Skeletal muscle tissue (tissue), 4 donors: ENCODE results near the gene POC1B. TPM values are rescaled to one million over a fixed set of nuclear protein-coding genes. Genes with fewer than 3 reads are reported as not detected.

Source experiments
- H3K27ac ChIP-seq: one replicate; pipeline ENCODE4 v1.7.0; 2013; ENCODE audit warnings: mild to moderate bottlenecking, low read depth, low read length, inconsistent platforms
- H3K27me3 ChIP-seq, 3 donors: one replicate each; pipeline ENCODE4 v1.7.0; 2013; ENCODE audit warnings: low read length in 3 of 3; ENCODE audit not compliant: control insufficient read depth in 3 of 3, insufficient read depth in 3 of 3
- H3K36me3 ChIP-seq, 3 donors: one replicate each; pipeline ENCODE4 v1.7.0; 2013; ENCODE audit warnings: low read length in 3 of 3; ENCODE audit not compliant: control insufficient read depth in 3 of 3, insufficient read depth in 3 of 3
- H3K4me1 ChIP-seq, 3 donors: one replicate each; pipeline ENCODE4 v1.7.0; 2013; ENCODE audit warnings: low read length in 3 of 3, mild to moderate bottlenecking in 3 of 3; ENCODE audit not compliant: control insufficient read depth in 3 of 3, insufficient read depth in 3 of 3
- H3K4me3 ChIP-seq, 3 donors: one replicate each; pipeline ENCODE4 v1.7.0; 2013; ENCODE audit warnings: low read length in 3 of 3
- H3K9ac ChIP-seq, 3 donors: one replicate each; pipeline ENCODE4 v1.7.0; 2013; ENCODE audit warnings: low read length in 3 of 3, mild to moderate bottlenecking in 3 of 3, moderate library complexity in 2 of 3, low read depth in 1 of 3
- H3K9me3 ChIP-seq, 3 donors: one replicate each; pipeline ENCODE4 v1.7.0; 2013; ENCODE audit warnings: low read length in 3 of 3; ENCODE audit not compliant: control insufficient read depth in 3 of 3
- total RNA-seq: library from RNA; depleted of rRNA; stranded (reverse); fragments of >200 nt; gene quantifications from one replicate; pipeline ENCODE4 v1.2.3, GENCODE V29; 2014
- donor health status: Osteomylitis.

POC1B gene
- total RNA-seq, 1 donor from 2014 or later, result 36.5 TPM

- no peaks in the 10 kb centered on the region for H3K27me3 ChIP-seq
- no peaks in the 10 kb centered on the region for H3K36me3 ChIP-seq
- no peak overlapping the region for H3K9ac ChIP-seq
- no peak overlapping the region for H3K27ac ChIP-seq
- H3K4me1 ChIP-seq, result peaks cover 4 to 8% (median 8%) of the 10 kb centered on the region in 3 donors
- H3K9me3 ChIP-seq, result no peaks in the 10 kb centered on the region
- H3K4me3 ChIP-seq, result no peak overlapping the region
Measured at GRCh38 chr12:89379839-89380467, 145.9 kb downstream of the POC1B start.

- Histone ChIP-seq H3K27ac (no peak overlapping the region), H3K27me3 (no peaks in the 10 kb centered on the region), H3K4me1 (peaks cover 4 to 8% (median 4%) of the 10 kb centered on the region in 3 donors)
Measured at GRCh38 chr12:89379148-89379838, 146.6 kb downstream of the POC1B start.

GRCh38 chr12:89376844-89377243, 149.0 kb downstream of the POC1B start:
- Histone ChIP-seq H3K4me3 (no peak overlapping the region), H3K27ac (no peak overlapping the region), H3K9ac (no peak overlapping the region), H3K27me3 (no peaks in the 10 kb centered on the region), H3K36me3 (no peaks in the 10 kb centered on the region), H3K4me1 (peaks cover 0 to 9% (median 3%) of the 10 kb centered on the region in 3 donors), H3K9me3 (no peaks in the 10 kb centered on the region)

More at GRCh38 chr12:89379148-89379838, 146.6 kb downstream of the POC1B start:
- no peak overlapping the region for H3K4me3 ChIP-seq
- H3K36me3 ChIP-seq, result no peaks in the 10 kb centered on the region
- no peak overlapping the region for H3K9ac ChIP-seq
- no peaks in the 10 kb centered on the region for H3K9me3 ChIP-seq

- no peaks in the 10 kb centered on the region for H3K9me3 ChIP-seq
- H3K4me3 ChIP-seq, result no peak overlapping the region
- no peak overlapping the region for H3K9ac ChIP-seq
- H3K27ac ChIP-seq, result no peak overlapping the region
- H3K4me1 ChIP-seq, result peaks cover 0 to 9% (median 3%) of the 10 kb centered on the region in 3 donors
- H3K27me3 ChIP-seq, result no peaks in the 10 kb centered on the region
- H3K36me3 ChIP-seq, result no peaks in the 10 kb centered on the region
Measured at GRCh38 chr12:89376202-89376529, 149.7 kb downstream of the POC1B start.

GRCh38 chr12:89373763-89374572, 151.9 kb downstream of the POC1B start:
- no peak overlapping the region for H3K27ac ChIP-seq
- no peak overlapping the region for H3K4me3 ChIP-seq
- H3K4me1 ChIP-seq, result peaks cover 0 to 9% (median 3%) of the 10 kb centered on the region in 3 donors
- H3K9me3 ChIP-seq, result no peaks in the 10 kb centered on the region
- H3K27me3 ChIP-seq, result no peaks in the 10 kb centered on the region
- no peak overlapping the region for H3K9ac ChIP-seq
- no peaks in the 10 kb centered on the region for H3K36me3 ChIP-seq

GRCh38 chr12:89372584-89373370, 153.1 kb downstream of the POC1B start:
- H3K36me3 ChIP-seq, result no peaks in the 10 kb centered on the region
- no peaks in the 10 kb centered on the region for H3K9me3 ChIP-seq
- H3K27ac ChIP-seq, result no peak overlapping the region
- no peak overlapping the region for H3K9ac ChIP-seq
- H3K27me3 ChIP-seq, result no peaks in the 10 kb centered on the region
- H3K4me1 ChIP-seq, result peaks cover 0 to 9% (median 3%) of the 10 kb centered on the region in 3 donors
- H3K4me3 ChIP-seq, result no peak overlapping the region

GRCh38 chr12:89370850-89371249, 155.0 kb downstream of the POC1B start:
- Histone ChIP-seq H3K4me3 (no peak overlapping the region), H3K9me3 (no peaks in the 10 kb centered on the region), H3K9ac (no peak overlapping the region), H3K36me3 (no peaks in the 10 kb centered on the region), H3K27me3 (no peaks in the 10 kb centered on the region), H3K27ac (no peak overlapping the region), H3K4me1 (peaks cover 0 to 7% (median 3%) of the 10 kb centered on the region in 3 donors)

GRCh38 chr12:89370421-89370831, 155.4 kb downstream of the POC1B start:
- Histone ChIP-seq H3K9ac (no peak overlapping the region), H3K27me3 (no peaks in the 10 kb centered on the region), H3K27ac (no peak overlapping the region), H3K9me3 (no peaks in the 10 kb centered on the region), H3K4me1 (peaks cover 0 to 5% (median 3%) of the 10 kb centered on the region in 3 donors), H3K4me3 (no peak overlapping the region), H3K36me3 (no peaks in the 10 kb centered on the region)
